HG02840 (cell line): Measurements from ENCODE around the gene ANKRD40.

Experiments used
- ATAC-seq: cut with Tn5 transposase; IDR thresholded peaks from one replicate; pipeline ENCODE4 v1.9.1; 2021; ENCODE audit warnings: mild to moderate bottlenecking, moderate library complexity, moderate number of reproducible peaks; ENCODE audit not compliant: unreplicated experiment, low FRiP score

The ANKRD40 gene

DNA sequence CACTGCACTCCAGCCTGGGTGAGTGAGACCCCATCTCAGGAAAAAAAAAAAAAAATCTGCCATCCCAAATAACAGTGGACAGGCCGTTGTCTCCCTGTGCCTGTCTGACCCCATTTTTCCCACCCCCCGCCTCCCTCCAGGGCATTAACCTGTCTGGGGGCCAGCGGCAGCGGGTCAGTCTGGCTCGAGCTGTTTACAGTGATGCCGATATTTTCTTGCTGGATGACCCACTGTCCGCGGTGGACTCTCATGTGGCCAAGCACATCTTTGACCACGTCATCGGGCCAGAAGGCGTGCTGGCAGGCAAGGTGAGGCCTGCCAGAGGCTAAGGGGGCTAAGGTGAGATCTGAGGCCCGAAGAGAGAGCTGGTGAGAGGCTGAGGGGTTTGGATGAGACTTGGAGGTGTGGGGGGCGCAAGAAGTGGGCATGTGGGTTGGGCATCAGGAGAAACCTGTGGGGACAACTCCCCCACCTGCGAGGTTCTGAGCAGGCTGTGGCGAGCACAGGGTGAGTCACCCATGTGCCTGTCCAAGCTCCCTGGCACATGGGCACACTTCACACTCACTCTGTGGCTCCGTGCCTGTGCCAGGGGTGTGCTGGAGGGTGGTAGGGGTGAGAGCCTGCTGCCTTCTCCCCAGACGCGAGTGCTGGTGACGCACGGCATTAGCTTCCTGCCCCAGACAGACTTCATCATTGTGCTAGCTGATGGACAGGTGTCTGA is 34.7 kb downstream of the ANKRD40 start:
- ATAC-seq, result no peak

- no peak for ATAC-seq
These were observed 35.6 kb downstream of the ANKRD40 start for GRCh38 chr17:50672071-50672470.

DNA sequence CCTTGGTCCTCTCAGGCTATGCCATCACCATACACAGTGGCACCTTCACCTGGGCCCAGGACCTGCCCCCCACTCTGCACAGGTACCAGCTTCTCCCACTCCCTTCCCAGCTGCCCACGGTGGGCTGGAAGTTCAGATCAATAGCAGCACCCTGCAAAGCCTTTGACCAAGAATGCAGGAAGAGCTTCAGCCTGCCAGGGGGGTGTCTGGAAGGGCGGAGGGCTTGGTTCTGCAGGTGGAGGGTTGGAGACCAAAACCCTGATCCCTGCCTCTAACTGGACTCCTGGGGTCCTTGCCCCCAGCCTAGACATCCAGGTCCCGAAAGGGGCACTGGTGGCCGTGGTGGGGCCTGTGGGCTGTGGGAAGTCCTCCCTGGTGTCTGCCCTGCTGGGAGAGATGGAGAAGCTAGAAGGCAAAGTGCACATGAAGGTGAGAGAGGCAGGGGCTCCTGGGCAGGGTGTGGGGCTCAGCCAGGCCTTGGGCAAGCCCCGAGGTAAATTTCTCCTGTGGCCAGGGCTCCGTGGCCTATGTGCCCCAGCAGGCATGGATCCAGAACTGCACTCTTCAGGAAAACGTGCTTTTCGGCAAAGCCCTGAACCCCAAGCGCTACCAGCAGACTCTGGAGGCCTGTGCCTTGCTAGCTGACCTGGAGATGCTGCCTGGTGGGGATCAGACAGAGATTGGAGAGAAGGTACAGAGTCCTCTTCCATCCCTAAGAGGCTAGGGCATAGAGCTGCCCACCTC is 38.7 kb downstream of the ANKRD40 start:
- no peak for ATAC-seq

DNA sequence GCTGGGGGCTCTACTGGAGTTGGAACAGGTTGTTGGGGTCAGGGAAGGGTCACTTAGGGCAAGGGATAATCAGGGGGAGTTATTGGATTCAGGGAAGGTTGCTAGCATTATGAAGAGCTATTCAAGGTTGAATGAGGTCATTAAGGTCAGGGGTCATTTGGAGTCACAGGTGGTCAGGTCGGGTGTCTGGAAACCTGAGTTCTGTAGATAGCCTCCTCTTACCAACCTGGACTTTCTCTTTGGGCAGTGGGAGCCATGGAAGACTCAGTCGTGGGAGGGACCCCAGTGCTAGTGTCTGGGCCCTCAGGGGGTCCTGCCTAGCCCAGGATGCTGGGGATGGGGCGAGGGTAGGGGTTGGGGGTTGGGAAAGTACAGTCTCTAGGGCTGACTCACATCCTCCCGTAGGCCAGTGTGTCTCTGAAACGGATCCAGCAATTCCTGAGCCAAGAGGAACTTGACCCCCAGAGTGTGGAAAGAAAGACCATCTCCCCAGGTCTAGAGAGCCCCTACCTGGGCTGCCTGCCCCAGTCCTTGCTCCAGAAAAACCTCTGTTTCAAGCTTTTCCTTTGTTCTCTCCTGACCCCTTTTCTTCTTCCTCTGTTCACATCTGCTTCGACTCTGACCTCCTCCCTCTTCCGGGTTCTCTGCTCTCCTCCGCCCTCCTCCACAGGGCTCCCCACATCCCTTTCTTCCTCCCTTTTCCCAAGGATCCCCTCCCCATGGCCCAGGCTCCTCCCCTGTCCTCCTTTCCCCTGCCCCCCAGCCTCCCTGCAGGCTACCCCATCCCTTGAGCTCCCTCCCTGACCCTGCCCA is 39.5 kb downstream of the ANKRD40 start:
- ATAC-seq, result no peak

- ATAC-seq, result no peak
These were observed 40.3 kb downstream of the ANKRD40 start for GRCh38 chr17:50667259-50668024.

DNA sequence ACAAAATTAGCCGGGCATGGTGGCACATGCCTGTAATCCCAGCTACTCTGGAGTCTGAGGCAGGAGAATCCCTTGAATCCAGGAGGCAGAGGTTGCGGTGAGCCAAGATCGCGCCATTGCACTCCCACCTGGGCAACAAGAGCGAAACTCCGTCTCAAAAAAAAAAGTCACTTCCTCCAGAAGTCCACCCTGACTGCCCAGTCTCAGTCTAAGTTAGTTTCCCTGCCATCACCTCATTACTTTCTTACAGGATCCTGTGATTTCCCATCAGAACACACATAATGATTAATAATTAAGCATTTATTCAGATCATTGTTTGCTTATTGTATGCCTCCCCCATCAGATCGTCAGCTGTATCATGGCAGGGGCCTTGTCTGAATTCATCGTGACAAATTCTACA is 41.4 kb downstream of the ANKRD40 start:
- ATAC-seq, result no peak

GRCh38 chr17:50665838-50666237 is 41.9 kb downstream of the ANKRD40 start:
- no peak for ATAC-seq

- no peak for ATAC-seq
These were observed 42.8 kb downstream of the ANKRD40 start for GRCh38 chr17:50664788-50665458.

DNA sequence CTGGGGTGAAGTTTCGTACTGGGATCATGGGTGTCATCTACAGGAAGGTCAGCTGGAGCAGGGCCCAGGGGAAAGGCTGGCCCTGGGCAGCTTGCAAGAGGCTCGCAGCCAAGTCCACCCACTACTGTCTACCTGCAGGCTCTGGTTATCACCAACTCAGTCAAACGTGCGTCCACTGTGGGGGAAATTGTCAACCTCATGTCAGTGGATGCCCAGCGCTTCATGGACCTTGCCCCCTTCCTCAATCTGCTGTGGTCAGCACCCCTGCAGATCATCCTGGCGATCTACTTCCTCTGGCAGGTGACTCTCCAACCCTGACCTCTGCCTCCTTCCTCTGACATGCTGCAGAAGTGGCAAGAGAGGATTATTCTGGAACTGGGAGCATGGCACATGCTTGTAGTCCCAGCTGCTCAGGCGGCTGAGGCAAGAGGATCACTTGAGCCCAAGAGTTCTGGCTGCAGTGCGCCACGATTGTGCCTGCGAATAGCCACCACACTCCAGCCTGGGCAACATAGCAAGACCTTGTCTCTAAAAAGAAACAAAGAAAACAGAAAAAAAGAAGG is 43.8 kb downstream of the ANKRD40 start:
- no peak for ATAC-seq

- ATAC-seq, result no peak
These were observed 45.0 kb downstream of the ANKRD40 start for GRCh38 chr17:50662632-50663225.

DNA sequence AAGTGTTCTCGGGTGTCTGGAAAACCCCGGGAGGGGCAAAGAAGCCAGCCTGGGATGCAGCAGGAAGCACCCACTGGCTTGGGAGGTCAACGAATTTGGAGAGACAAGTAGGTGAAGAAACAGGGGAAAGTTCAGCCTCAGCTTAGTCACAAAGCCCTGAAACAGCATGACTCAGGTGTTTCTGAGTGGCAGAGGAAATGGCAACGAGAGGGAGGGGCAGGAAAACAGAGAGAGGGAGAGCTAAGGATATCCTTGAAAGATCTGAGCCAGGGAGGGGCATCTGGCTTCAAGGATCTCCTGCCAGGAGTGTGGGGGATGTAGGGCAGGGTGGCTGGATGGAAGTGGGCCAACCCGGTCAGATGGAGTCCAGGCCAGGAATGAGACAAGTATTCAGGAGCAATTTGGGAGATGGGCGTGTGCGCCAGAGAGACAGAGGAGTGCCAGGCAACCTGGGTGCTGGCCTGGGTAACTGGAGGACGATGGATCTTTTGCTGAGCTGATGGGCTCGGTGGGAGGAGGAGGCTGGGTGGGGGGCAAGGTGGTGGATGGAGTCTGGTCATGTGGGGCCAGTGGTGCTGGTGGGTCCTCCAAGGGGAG is 45.8 kb downstream of the ANKRD40 start:
- no peak for ATAC-seq

- ATAC-seq, result no peak
These were observed 46.4 kb downstream of the ANKRD40 start for GRCh38 chr17:50661348-50661747.

GRCh38 chr17:50660887-50661345 is 46.8 kb downstream of the ANKRD40 start:
- ATAC-seq, result no peak

DNA sequence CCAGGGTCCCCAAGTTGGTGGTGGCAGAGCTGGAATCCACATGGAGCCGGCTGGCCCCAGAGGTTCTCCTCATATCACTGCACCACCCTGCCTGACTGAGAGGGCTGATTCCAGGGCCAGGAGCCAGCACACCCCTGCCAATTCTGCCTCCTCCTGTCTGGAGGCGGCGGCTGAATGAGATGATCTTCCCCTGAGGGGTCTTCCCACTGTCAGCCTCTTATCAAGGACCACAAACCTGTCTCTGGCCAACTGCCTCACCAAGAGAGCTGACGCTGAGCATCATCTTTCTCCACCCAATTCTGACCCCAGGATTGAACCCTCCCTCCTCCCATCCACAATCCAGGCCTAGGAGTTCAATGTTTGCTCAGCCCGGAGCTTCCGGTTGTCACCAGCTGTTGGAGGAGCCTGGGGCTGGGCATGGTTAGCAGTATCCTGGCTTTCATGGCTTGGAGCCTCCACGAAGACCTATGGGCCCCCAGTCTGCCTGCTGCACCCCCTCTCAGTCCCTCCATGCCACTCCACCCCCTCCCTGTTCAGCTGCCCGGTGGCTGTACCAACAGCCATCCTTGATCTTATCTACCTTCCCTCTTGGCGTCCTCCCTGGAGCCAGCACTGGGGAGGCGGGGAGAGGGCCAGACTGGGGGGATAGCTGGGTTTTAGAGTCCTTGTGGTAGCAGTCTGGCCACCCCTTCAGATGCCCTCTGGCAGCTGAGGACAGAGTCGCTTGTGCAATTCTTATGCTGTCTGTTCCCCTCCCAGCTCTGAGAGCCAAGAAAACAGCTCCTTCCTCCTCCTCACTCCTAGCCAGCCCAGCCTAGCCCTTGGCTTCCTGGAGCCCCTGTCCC is 47.5 kb downstream of the ANKRD40 start:
- no peak for ATAC-seq

DNA sequence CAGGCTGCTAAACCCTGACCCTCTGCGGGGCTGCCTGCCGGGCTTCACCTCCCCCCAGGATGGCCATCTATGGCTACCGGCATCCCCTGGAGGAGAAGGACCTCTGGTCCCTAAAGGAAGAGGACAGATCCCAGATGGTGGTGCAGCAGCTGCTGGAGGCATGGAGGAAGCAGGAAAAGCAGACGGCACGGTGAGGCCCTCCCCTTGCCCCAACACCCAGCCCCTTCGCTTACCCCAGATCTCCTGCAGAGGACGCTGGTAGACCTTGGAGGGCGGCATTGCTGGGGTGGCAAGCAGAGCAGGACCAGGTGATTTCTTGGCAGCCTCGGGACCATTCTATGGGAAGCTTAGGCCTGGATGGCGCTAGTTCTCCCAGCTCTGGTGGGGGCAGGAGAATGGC is 48.5 kb downstream of the ANKRD40 start:
- ATAC-seq, result no peak

DNA sequence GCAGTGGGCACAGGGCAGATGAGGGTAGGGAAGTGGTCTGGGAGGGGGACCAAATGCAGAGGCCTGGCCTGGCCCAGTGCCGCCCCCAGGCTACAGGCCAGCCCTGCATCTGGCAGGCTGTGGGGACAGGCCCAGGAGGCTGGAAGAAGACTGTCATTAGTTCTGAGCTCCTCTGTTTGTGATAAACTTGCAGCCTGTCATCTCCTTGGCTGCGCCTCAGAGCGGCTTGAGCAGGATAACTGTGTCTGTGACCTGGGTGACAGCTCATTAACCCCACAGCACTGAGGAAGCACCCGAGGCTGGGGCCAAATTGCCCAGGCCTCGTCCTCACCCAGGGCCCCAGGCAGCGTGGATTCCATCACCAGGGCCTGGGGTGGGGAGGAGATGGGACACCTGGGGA is 49.1 kb downstream of the ANKRD40 start:
- ATAC-seq, result no peak

DNA sequence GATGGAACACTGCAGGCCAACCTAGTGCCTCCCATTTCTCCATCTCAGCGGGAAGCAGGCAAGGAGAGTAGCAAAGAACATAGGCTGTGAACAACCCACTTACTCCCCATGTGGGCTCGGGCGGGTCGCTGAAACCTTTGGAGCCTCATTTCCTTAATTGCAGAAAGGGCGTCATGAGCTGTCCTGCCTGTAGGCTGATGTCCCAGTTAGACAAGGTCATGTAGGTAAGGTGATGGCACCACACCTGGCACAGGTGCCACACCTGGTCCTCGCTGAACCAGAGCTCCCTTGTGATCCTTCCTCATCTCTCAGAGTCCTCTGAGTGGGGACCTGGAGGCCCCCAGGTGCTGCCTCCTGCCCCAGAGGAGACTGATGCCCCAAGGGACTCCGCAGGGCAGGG is 50.1 kb downstream of the ANKRD40 start:
- ATAC-seq, result no peak

- no peak for ATAC-seq
These were observed 50.7 kb downstream of the ANKRD40 start for GRCh38 chr17:50657054-50657453.
